HG03280 (cell line): Measurements from ENCODE around the gene KANK4.

Source experiments
- ATAC-seq: cut with Tn5 transposase; IDR thresholded peaks from one replicate; pipeline ENCODE4 v1.9.1; 2021; ENCODE audit warnings: mild to moderate bottlenecking, moderate library complexity; ENCODE audit not compliant: unreplicated experiment

Gene KANK4

DNA sequence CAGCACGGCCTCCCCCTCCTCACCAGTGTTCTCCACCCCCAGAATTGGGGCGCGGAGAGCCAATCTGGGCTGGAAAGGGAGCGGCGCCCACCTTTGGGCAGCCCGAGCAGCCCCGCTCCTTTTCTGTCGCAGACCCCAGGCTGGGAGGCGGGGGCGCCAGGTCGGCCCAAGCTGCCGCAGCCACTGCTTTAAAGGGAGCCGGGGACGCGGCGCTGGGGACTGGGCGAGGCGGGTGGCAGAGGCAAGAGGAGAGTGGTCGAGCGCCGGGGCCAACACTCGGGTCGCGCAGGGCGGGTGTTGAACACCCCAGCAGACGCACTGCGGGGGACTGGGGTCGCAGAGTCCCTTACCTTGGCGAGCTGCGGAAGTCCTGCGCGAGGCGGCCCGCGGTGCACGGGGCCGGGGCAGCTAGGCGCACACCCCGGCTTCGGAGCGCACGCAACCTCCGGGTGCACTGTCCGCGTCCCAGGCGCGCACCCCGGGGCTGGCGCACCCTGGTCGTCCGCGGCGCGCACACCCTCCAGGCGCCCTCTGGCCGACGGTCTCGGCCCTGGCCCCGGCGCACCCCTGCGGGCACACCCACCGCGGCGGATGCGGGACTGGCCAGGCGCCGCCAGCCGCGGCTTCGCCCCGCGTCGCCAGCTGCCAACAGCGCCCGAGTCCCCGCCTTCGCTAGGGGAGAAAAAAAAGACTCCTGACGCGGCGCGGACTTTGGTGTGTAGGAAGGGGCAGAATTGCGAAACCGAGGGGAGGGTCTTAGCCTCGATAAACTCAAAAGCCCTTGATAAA is at the start of gene KANK4:
Gene KANK4, minus strand, starts transcription at position 679 of the 789 bp plus-strand sequence. CDS start 37,870 bp downstream, outside the sequence.
- no peak for ATAC-seq

- ATAC-seq: no peak
Measured at GRCh38 chr1:62368989-62369388, 49.8 kb upstream of the KANK4 start.

DNA sequence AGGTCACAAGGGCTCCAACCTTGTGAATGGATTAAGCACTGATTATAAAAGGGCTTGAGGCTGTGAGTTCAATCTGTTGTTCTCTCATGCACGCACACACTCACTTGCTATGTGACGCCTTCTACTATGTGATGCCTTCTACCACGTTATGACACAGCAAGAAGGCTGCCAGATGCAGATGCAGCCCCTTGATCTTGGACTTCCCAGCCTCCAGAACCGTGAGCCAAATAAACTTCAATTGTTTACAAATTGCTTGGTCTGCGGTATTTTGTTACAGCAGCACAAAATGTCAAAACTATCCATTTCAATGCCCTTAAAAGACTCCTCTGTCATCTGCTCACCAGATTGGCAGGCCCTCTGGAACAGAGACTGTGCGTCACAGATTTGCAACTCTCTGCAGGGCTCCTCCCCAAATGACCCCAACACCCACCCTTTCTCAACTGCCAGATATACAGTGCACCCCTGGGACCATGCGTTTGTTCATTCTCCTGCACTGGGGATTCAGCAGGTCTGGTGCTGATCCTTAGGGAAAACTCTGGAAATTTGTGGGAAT is 47.8 kb upstream of the KANK4 start:
- ATAC-seq: no peak

DNA sequence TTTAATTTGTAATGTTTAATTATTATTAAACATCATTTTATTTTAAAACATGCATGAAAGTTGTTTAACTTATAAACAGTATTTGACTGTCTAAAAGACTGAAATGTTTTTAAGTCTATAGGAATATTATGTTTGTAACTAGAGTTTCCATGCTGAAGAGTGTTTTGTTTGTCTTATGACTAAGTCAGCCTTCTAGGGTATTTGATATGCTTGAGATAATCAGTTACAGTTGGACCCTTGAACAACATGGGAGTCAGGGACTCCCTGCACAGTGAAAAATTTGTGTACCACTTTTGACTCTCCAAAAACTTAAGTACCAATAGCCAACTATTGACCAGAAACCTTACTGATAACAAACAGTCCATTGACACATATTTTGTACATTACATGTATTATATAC is 45.5 kb upstream of the KANK4 start:
- no peak for ATAC-seq

- no peak for ATAC-seq
Measured at GRCh38 chr1:62362926-62363325, 43.7 kb upstream of the KANK4 start.

GRCh38 chr1:62362061-62362917 is 43.1 kb upstream of the KANK4 start:
- no peak for ATAC-seq

DNA sequence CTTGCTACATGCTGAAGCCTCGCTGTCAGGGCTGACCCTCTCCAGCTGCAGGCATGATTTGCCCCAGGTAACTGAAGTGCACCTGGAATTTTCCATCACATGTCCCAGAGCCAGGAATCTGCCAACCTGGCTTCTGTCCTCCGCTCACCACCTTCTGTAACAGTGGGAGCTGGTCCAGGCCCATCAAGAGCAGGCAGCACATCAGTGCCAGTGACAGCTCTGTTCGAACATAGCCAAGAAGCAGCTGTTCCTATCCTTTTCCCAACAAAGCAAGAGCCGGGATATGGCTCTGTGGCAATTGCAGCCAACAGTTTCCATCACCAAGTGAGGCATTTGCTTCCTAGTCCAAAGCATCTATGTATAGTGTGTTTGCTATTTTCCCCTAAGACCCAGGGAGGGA is 42.2 kb upstream of the KANK4 start:
- ATAC-seq: no peak

DNA sequence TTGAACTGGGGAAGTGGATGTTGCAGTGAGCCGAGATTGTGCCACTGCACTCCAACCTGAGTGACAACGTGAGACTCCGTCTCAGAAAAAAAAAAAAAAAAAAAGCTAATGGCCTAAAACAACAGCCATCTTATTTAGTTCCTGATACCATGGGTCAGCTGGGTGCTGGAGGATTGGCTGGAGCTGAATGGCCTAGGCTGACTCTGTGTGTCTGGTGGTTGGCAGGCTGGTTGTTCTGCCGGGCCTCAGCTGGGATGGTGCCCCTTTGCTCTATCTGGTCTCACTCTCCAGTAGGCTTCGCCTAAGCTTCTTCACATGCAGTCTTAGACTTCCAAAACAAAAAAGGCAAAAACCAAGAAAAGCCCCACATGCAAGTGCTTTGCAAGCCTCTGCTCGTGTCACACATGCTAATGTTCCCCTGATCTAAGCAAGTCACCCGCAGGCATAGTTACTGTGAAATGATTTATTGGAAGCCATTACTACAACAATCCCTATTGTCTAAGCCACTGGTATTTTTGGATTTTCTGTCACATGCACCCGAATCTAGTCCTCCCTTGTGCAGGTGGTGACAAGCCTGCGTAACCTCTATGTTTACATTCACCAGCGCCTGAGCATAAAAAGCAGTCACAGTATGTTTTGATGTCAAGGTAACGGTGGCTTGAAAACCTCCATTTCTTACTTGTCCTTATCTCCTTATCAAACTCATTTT is 39.6 kb upstream of the KANK4 start:
- no peak for ATAC-seq

GRCh38 chr1:62357916-62358315 is 38.7 kb upstream of the KANK4 start:
- ATAC-seq: no peak

DNA sequence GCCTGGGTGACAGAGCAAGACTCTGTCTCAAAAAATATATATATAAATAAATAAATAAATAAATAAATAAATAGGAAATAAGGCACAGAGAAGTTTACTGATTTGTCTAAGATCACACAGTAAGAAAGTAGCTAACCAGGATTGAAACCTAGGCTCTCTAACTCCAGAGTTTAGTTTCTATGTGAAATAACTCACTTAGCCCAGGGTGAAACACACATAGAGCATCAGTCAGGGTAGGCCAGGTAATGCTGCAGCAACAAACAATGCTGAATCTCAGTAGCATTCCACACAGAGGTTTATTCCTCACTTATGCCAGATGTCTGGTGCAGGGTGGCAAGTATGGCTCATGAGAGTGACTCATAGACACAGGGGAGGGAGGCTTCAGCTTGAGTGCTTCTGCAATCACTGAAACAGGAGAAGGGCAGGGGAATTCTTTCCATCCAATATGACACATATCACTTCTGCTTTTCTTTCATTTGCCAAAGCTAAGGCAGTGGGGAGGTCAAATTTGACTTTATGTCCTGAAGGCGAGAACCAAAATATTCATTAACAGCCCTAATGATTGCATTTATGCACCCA is 37.1 kb upstream of the KANK4 start:
- ATAC-seq: no peak

- no peak for ATAC-seq
Measured at GRCh38 chr1:62355095-62355494, 35.9 kb upstream of the KANK4 start.

- ATAC-seq: no peak
Measured at GRCh38 chr1:62353853-62354252, 34.6 kb upstream of the KANK4 start.

GRCh38 chr1:62352387-62352786 is 33.2 kb upstream of the KANK4 start:
- no peak for ATAC-seq

- ATAC-seq: no peak
Measured at GRCh38 chr1:62349470-62350233, 30.4 kb upstream of the KANK4 start.

GRCh38 chr1:62346886-62347285 is 27.7 kb upstream of the KANK4 start:
- ATAC-seq: no peak

GRCh38 chr1:62343911-62344310 is 24.7 kb upstream of the KANK4 start:
- ATAC-seq: no peak

DNA sequence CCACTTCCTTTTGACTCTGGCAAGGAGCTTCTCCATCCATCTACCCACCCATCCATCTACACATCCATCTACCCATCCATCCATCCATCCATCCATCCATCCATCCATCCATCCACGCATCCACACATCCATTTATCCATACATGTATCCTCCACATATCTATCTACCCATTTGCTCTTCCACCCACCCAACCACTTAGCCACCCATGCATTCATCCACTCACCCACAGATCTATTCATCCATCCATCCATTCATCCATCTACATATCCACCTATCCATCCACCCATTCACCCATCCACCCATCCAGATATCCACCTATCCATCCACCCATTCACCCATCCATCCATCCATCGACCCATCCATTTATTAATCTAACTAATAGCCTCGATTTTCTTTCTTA is 23.0 kb upstream of the KANK4 start:
- ATAC-seq: no peak

- no peak for ATAC-seq
Measured at GRCh38 chr1:62341615-62342014, 22.4 kb upstream of the KANK4 start.

- ATAC-seq: no peak
Measured at GRCh38 chr1:62341089-62341488, 21.9 kb upstream of the KANK4 start.
